ENCODE measurements around the gene EMSY.
"Not testable (repeated sequence)": the region's sequence is repeated elsewhere in the genome, so short reads cannot be mapped to it uniquely, and the experiment has no call there.

The EMSY gene

GRCh38 chr11:76568621-76569020 is 123.8 kb downstream of the EMSY start:
- no peak for DNase-seq (ENCODE audit: low read depth)
- TF ChIP-seq CTCF (IDR thresholded peaks at IDR 0.05; ENCODE audit: low read depth, low read length) (no peak), MAX (IDR thresholded peaks at IDR 0.05; ENCODE audit: low read depth, low read length) (no peak), POLR2A (IDR thresholded peaks at IDR 0.05; ENCODE audit: extremely low read depth, insufficient read length) (no peak), MYC (IDR thresholded peaks at IDR 0.05; ENCODE audit: low read depth, low read length) (no peak)
- no peak overlapping the region for H3K4me3 ChIP-seq (ENCODE audit: low read depth, low read length)

- H3K4me3 ChIP-seq (ENCODE audit: low read depth, low read length); DNase-seq (ENCODE audit: low read depth): not testable (repeated sequence)
These were observed 127.5 kb downstream of the EMSY start for GRCh38 chr11:76572181-76572875.

DNA sequence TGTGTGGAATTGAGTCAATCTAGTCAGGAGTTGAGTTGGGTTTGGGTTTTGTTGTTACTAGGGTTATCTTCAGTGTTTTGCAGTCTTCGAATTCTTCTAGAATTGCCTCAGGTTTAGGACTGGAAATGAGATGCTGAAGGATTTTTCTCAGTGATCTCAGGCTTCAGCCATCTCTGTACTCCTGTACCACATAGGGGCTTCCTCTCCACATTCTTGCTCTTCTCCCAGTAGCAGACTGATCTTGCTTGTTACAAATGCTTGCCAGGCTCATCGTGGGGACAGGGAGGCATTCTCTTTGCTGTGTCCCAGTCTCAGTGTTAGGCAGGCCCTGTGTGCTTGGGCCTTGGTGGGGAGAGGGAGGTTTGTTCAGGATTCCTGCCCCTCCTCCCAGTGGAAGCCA is 129.6 kb downstream of the EMSY start:
- DNase-seq (ENCODE audit: low read depth), result no peak
- no peak for TF ChIP-seq MYC (IDR thresholded peaks at IDR 0.05; ENCODE audit: low read depth, low read length)
- no peak overlapping the region for H3K4me3 ChIP-seq (ENCODE audit: low read depth, low read length)

DNA sequence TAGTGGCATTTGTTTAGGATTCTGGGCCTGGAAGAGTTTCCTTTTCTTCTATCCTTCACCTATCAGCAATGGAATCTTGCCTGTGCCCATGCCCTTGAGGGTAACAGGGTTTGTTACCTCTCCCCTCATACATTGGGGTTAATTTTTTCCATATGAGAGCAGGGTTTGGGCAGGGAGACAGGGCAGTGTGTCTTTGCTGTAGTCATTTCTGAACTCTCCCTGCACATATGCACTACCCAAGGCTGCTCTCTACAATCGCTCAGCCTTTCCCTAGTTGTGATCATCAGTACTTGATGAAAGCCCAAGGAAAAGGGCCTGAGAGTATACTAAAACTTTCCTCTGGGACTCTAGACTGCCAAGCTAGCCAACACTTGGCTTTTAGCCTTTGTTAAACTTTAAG is 130.1 kb downstream of the EMSY start:
- H3K4me3 ChIP-seq (ENCODE audit: low read depth, low read length), result no peak overlapping the region
- TF ChIP-seq MYC (IDR thresholded peaks at IDR 0.05; ENCODE audit: low read depth, low read length), result no peak
- TF ChIP-seq POLR2A (IDR thresholded peaks at IDR 0.05; ENCODE audit: extremely low read depth, insufficient read length), result no peak
- no peak for TF ChIP-seq MAX (IDR thresholded peaks at IDR 0.05; ENCODE audit: low read depth, low read length)
- TF ChIP-seq CTCF (IDR thresholded peaks at IDR 0.05; ENCODE audit: low read depth, low read length), result no peak
- DNase-seq (ENCODE audit: low read depth), result no peak

GRCh38 chr11:76577226-76577920 is 132.6 kb downstream of the EMSY start:
- DNase-seq (ENCODE audit: low read depth), result no peak
- no peak for TF ChIP-seq MAX (IDR thresholded peaks at IDR 0.05; ENCODE audit: low read depth, low read length)
- no peak for TF ChIP-seq MYC (IDR thresholded peaks at IDR 0.05; ENCODE audit: low read depth, low read length)
- TF ChIP-seq POLR2A (IDR thresholded peaks at IDR 0.05; ENCODE audit: extremely low read depth, insufficient read length), result no peak
- TF ChIP-seq CTCF (IDR thresholded peaks at IDR 0.05; ENCODE audit: low read depth, low read length), result no peak
- no peak overlapping the region for H3K4me3 ChIP-seq (ENCODE audit: low read depth, low read length)

DNA sequence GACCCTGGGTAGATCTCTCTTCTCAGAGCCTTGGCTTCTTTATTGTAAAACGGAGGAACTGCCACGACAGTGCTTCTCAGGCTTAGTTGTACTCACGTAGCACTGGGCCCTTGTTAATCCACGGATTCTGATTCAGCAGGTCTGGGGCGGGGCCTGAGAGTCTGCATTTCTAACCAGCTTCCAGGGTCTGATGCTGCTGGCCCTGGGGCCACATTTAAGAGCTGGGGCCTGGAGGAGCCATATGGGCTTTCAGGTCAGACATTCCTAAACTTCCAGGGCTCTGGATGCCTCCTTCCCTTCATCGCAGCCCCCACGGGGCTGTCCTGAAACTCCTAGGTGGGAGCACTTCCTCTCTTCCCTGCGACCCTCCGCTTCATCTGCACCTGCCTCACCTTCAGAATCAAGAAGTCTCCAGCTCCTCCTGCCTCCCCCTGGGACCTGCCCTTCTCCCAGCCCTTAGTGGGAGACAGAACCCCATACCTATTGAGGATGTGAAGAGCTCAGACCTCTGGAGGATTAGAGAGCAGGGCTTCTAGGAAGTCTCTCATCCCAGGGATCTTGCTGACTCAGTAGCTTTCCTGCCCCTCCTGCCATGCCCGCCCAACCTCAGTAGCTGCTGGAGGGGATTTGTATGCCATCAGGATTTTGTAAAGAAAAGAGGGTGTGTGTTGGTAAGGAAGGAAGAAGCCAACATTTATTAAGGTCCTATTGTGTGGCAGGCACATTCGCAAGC is 133.3 kb downstream of the EMSY start:
- H3K4me3 ChIP-seq (ENCODE audit: low read depth, low read length), result no peak overlapping the region
- DNase-seq (ENCODE audit: low read depth), result no peak
- TF ChIP-seq MYC (IDR thresholded peaks at IDR 0.05; ENCODE audit: low read depth, low read length) (no peak), CTCF (IDR thresholded peaks at IDR 0.05; ENCODE audit: low read depth, low read length) (no peak), MAX (IDR thresholded peaks at IDR 0.05; ENCODE audit: low read depth, low read length) (no peak), POLR2A (IDR thresholded peaks at IDR 0.05; ENCODE audit: extremely low read depth, insufficient read length) (no peak)
